Measurements from ENCODE around the gene MPST.

GRCh38 chr22:37014835-37015586 lies 4.5 kb upstream of the MPST start:
- TF ChIP-seq POLR2AphosphoS5 (IDR thresholded peaks at IDR 0.05; ENCODE audit: borderline replicate concordance, low read depth, low read length) (no peak), EZH2 (IDR thresholded peaks at IDR 0.05) (no peak)

Measured in SK-N-MC (cell line).